ENCODE data around the gene SYT7. TPM values are rescaled to one million over a fixed set of nuclear protein-coding genes. Genes with fewer than 3 reads are reported as not detected.
"Not testable (repeated sequence)": the region's sequence is repeated elsewhere in the genome, so short reads cannot be mapped to it uniquely, and the experiment has no call there.

SYT7 gene
- total RNA-seq, 1 experiment from 2014 or later: 0.47 TPM

DNA sequence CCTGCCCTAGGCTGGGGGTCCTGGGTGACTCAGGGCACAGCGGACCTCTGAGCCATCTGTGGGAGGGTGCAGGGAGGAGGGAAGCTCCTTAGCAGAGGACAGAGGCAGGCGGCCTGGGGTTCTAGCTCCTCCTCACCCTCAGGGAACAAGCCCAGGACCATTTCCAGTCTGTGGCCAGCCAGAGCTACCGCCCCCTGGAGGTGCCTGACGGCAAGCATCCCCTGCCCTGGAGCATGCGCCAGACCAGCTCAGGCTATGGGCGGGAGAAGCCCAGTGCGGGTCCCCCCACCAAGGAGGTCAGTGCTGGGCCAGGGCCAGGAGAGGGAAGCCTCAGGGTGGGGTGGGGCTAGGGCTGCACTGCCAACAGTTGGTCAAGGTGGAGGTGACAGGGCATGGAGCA, 98.4 kb downstream of the SYT7 start:
- DNase-seq (ENCODE audit: extremely low read depth, low read depth): no peak

DNA sequence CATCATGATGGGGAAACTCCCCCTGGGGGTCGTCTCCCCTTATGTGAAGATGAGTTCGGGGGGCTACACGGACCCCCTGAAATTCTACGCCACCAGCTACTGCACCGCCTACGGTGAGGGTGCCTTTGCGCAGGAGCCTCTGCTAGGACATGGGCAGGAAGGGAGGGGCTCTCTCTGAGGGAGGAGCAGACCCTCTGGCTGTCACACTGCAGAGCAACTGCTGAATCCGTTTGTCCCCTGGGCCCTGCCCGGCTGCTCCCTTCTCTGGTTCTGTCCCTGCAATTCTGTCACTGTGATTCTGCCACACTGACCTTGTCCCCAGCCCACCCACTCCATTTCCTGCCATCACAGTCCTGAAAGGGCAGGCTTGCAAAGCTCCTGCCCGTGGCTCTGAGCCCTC, 99.1 kb downstream of the SYT7 start:
- DNase-seq (ENCODE audit: extremely low read depth, low read depth): no peak

- DNase-seq (ENCODE audit: extremely low read depth, low read depth): no peak
Observed at GRCh38 chr11:61480994-61481335, 99.9 kb downstream of the SYT7 start.

DNA sequence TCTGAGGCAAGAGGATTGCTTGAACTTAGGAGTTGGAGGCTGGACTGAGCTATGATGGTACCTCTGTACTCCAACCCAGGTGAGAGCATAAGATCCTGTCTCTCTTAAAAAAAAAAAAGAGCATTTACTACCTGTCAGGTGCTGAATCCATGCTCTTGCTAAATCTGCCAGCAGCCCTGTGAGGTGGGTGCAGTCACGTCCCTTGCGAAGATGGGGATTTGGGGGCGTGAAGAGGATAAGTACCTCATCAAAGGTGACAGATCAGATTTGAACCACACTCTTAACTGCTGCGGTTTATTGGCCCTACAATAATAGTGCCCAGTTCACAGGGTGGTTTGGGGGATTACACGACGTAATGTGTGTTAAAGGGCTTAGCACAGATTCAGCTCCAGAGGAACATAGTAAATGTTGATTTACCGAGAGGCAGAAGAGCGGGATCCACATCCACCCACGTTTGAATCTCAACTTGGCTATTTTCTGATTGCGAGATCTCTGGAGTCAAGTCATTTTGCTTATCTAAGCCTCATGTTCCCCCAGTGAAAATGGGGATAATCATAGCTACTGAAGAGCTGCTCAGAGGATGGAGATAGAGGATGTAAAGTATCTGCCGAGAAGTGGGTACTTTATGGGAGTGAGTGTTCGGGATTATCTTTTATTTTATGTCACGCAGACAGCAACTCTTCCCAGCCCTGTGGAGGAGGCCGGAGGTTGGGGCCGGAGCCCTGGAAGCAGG, 100.4 kb downstream of the SYT7 start:
- no peak for DNase-seq (ENCODE audit: extremely low read depth, low read depth)

GRCh38 chr11:61479360-61480058, 101.4 kb downstream of the SYT7 start:
- not testable (repeated sequence) for DNase-seq (ENCODE audit: extremely low read depth, low read depth)

- peak; percentile 24 for DNase-seq (ENCODE audit: extremely low read depth, low read depth)
Observed at GRCh38 chr11:61477727-61478148, 103.1 kb downstream of the SYT7 start.

GRCh38 chr11:61477126-61477525, 103.8 kb downstream of the SYT7 start:
- no peak for DNase-seq (ENCODE audit: extremely low read depth, low read depth)

GRCh38 chr11:61476371-61476770, 104.5 kb downstream of the SYT7 start:
- DNase-seq (ENCODE audit: extremely low read depth, low read depth): no peak

- DNase-seq (ENCODE audit: extremely low read depth, low read depth): no peak
Observed at GRCh38 chr11:61475433-61475832, 105.4 kb downstream of the SYT7 start.

DNA sequence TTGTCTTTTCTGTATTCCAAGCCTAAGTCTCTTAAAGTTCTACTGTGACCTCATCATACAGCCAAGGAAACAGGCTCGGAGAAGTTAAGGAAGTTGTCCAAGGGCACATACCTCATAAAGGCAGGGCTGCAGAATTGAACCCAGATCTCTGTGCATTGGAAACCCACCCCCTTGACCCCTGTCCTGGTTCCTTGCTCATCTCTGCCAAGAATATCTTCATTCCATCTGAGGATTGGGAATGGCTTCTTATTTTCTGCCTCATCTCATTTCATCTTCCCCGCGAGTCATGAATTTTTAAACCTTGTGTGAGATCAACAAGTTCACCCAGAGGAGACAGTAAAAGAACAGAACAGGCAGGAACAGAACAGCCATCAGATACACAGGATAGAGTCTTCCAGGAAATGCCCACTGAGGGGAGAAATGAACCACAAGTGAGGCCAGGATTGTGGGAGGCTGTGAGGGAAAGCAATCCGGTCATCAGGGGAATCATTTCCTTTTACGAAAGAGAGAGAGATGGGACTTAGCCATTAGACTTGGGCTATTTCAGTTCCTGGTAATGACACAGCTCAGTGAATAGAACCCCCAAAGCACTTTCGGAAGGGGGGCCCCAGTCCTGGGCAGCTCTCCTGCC, 106.7 kb downstream of the SYT7 start:
- DNase-seq (ENCODE audit: extremely low read depth, low read depth): no peak

- DNase-seq (ENCODE audit: extremely low read depth, low read depth): no peak
Observed at GRCh38 chr11:61473370-61474012, 107.4 kb downstream of the SYT7 start.

DNA sequence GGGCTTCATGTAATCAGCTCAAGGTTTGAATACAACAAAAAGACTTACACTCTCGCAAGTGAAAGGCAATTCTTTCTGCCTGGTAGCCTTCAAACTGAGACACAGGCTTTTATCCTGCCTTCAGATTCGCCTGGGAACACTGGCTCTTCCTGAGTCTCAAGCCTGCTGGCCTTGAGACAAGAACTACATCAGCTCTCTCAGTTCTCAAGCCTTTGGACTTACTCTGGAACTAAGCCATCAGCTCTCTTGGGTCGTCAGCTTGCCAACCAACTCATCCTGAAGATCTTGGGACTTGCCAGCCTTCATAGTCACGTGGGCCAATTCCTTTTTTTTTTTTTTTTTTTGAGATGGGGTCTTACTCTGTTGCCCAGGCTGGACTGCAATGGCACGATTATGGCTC, 108.0 kb downstream of the SYT7 start:
- DNase-seq (ENCODE audit: extremely low read depth, low read depth): no peak

DNA sequence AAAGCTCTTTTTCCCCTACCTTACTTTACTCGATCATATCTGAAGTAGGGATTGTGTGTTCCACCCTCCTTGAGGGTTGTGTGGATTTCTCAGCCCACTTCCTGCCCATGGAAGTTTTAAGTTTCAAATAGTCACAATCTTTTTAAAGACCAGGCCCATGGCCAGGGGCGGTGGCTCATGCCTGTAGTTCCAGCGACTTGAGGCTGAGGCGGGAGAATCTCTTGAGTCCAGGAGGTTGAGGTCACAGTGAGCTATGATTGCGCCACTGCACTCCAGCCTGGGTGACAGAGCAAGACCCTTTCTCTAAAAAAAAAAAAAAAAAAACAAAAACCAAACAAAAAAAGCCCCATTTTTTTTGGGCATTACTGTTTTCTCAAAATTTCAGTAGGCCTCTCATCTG, 108.6 kb downstream of the SYT7 start:
- no peak for DNase-seq (ENCODE audit: extremely low read depth, low read depth)

GRCh38 chr11:61468002-61468401, 112.9 kb downstream of the SYT7 start:
- no peak for DNase-seq (ENCODE audit: extremely low read depth, low read depth)

- DNase-seq (ENCODE audit: extremely low read depth, low read depth): not testable (repeated sequence)
Observed at GRCh38 chr11:61467602-61468001, 113.3 kb downstream of the SYT7 start.

Small RNAs within 50 kb of the gene (small RNA-seq; reads per million reads assigned to genes)
- 0 reads per million in 2 experiments for gene MIR4488

Other genes starting within 250 kb of the SYT7 start
- gene DDB1, start 248.0 kb downstream of the SYT7 start, total RNA-seq (2014; rRNA removed; shearing (Covaris generic)): 85.3 and 96.6 TPM in 2 replicates
- gene TKFC, start 247.8 kb downstream of the SYT7 start, total RNA-seq (2014; rRNA removed; shearing (Covaris generic)): 42.0 and 43.6 TPM in 2 replicates
- 16.0 and 25.1 TPM in 2 replicates for gene CYB561A3, start 219.2 kb downstream of the SYT7 start, total RNA-seq (2014; rRNA removed; shearing (Covaris generic))
- 34.1 and 35.9 TPM in 2 replicates for gene TMEM138, start 218.7 kb downstream of the SYT7 start, total RNA-seq (2014; rRNA removed; shearing (Covaris generic))
- 11.5 and 11.6 TPM in 2 replicates for gene TMEM216, start 188.5 kb downstream of the SYT7 start, total RNA-seq (2014; rRNA removed; shearing (Covaris generic))
- 36.6 and 42.5 TPM in 2 replicates for gene CPSF7, start 151.1 kb downstream of the SYT7 start, total RNA-seq (2014; rRNA removed; shearing (Covaris generic))
- 18.1 and 29.4 TPM in 2 replicates for gene SDHAF2, start 151.0 kb downstream of the SYT7 start, total RNA-seq (2014; rRNA removed; shearing (Covaris generic))
- gene LRRC10B, start 72.3 kb downstream of the SYT7 start, total RNA-seq (2014; rRNA removed; shearing (Covaris generic)): not detected in 2 replicates
- gene DAGLA, start 99.3 kb upstream of the SYT7 start, total RNA-seq (2014; rRNA removed; shearing (Covaris generic)): 0.52 TPM in 2 replicates
- gene MYRF, start 171.6 kb upstream of the SYT7 start, total RNA-seq (2014; rRNA removed; shearing (Covaris generic)): 0.30 and 0.35 TPM in 2 replicates
- 95.4 and 111 TPM in 2 replicates for gene TMEM258, start 211.5 kb upstream of the SYT7 start, total RNA-seq (2014; rRNA removed; shearing (Covaris generic))
- 19.3 and 21.3 TPM in 2 replicates for gene FEN1, start 211.8 kb upstream of the SYT7 start, total RNA-seq (2014; rRNA removed; shearing (Covaris generic))
- 89.8 and 95.9 TPM in 2 replicates for gene FADS1, start 235.9 kb upstream of the SYT7 start, total RNA-seq (2014; rRNA removed; shearing (Covaris generic))
- gene FADS2, start 247.2 kb upstream of the SYT7 start, total RNA-seq (2014; rRNA removed; shearing (Covaris generic)): 19.3 and 23.1 TPM in 2 replicates